Natural killer cell (primary cell): ENCODE results near the gene ZNF296. TPM values are rescaled to one million over a fixed set of nuclear protein-coding genes. Genes with fewer than 3 reads are reported as not detected.

Experiments
- ATAC-seq, 3 donors: fragments of 150-1000 bp in 2 of 3; fragments of 200-7000 bp in 1 of 3; cut with Tn5 transposase; 1 replicate in 1 of 3; 2 replicates in 2 of 3; pipeline ENCODE4 v1.10.0; 2021; ENCODE audit warnings: mild to moderate bottlenecking in 2 of 3, moderate library complexity in 2 of 3
- DNase-seq, 2 donors: peaks; one replicate each; pipeline versions ENCODE4 v3.0.0 to v3.0.0-alpha.2; 2013 to 2021; ENCODE audit warnings: mixed read lengths in 1 of 2
- H3K27ac ChIP-seq: one replicate; pipeline ENCODE4 v1.5.1; 2013; ENCODE audit warnings: mild to moderate bottlenecking, low read length
- H3K27me3 ChIP-seq: one replicate; pipeline ENCODE4 v1.6.1; 2013; ENCODE audit warnings: low read length; ENCODE audit not compliant: control insufficient read depth, insufficient read depth
- H3K36me3 ChIP-seq: one replicate; pipeline ENCODE4 v1.6.1; 2013; ENCODE audit warnings: low read length; ENCODE audit not compliant: control insufficient read depth, insufficient read depth
- H3K4me1 ChIP-seq: one replicate; pipeline ENCODE4 v1.6.1; 2013; ENCODE audit warnings: low read length; ENCODE audit not compliant: control insufficient read depth, insufficient read depth
- H3K4me3 ChIP-seq: one replicate; pipeline ENCODE4 v1.5.1; 2013; ENCODE audit warnings: low read length
- H3K9me3 ChIP-seq: one replicate; pipeline ENCODE4 v1.6.1; 2013; ENCODE audit warnings: low read length; ENCODE audit not compliant: control insufficient read depth, insufficient read depth
- H3K27ac Mint-ChIP-seq, 2 donors: one replicate each; pipeline ENCODE4 v1.8.0; 2022; ENCODE audit warnings: mild to moderate bottlenecking in 2 of 2, mixed read lengths in 2 of 2, moderate library complexity in 1 of 2
- H3K27me3 Mint-ChIP-seq, 2 donors: one replicate each; pipeline ENCODE4 v1.8.0; 2022; ENCODE audit warnings: low read depth in 2 of 2, mixed read lengths in 2 of 2
- H3K36me3 Mint-ChIP-seq: one replicate; pipeline ENCODE4 v1.8.0; 2022; ENCODE audit warnings: mixed read lengths
- H3K4me1 Mint-ChIP-seq, 2 donors: one replicate each; pipeline ENCODE4 v1.8.0; 2022; ENCODE audit warnings: mixed read lengths in 2 of 2
- H3K4me3 Mint-ChIP-seq: one replicate; pipeline ENCODE4 v1.8.0; 2022; ENCODE audit warnings: mild to moderate bottlenecking, moderate library complexity, mixed read lengths
- H3K9me3 Mint-ChIP-seq, 2 donors: one replicate each; pipeline ENCODE4 v1.8.0; 2022; ENCODE audit warnings: mixed read lengths in 2 of 2
- CTCF ChIP-seq: fragments of 200-600 bp; IDR thresholded peaks from one replicate; pipeline ENCODE4 v1.8.0; 2022; ENCODE audit warnings: antibody characterized with exemption
- WGBS: methylation state at CpG from one replicate; pipeline ENCODE4 v1.1.7; 2013; ENCODE audit warnings: missing lambda C conversion rate; ENCODE audit not compliant: insufficient coverage; 5-methylcytosine and 5-hydroxymethylcytosine counted together
- intact Hi-C: fragments of 100-400 bp; cut with micrococcal nuclease; formaldehyde crosslinking; loops from one replicate; pipeline ENCODE4 v1.14.2; 2022
- total RNA-seq, 4 donors: library from RNA; stranded (reverse); fragments of 120-200 nt in 1 of 4; gene quantifications; one replicate each; pipeline versions ENCODE4 v1.2.3 to v1.2.4, GENCODE V29; 2013 to 2022

ZNF296 gene
- total RNA-seq, 3 donors from 2014 or later (not counting 1 experiment from before 2014, with no cell fraction given) = 5.1 to 8.0 (median 8.0) TPM

GRCh38 chr19:45058622-45059159 lies 17.6 kb downstream of the ZNF296 start:
- WGBS = 91% methylated on average over 14 of the region's 14 CpGs
- H3K4me1 Mint-ChIP-seq = peaks cover 8 to 22% of the 10 kb centered on the region in 2 donors
- H3K27me3 Mint-ChIP-seq = no peaks in the 10 kb centered on the region
- ATAC-seq = no peak
- TF ChIP-seq CTCF = no peak
- peaks cover 7% of the 10 kb centered on the region for H3K4me1 ChIP-seq
- H3K27ac Mint-ChIP-seq = peak overlapping the region in 1 of 2 donors; percentile 70
- H3K9me3 Mint-ChIP-seq = no peaks in the 10 kb centered on the region
- no peaks in the 10 kb centered on the region for H3K27me3 ChIP-seq
- H3K4me3 Mint-ChIP-seq = no peak overlapping the region
- intact Hi-C loops = loop anchor here (1.0 to 10.0 kb wide), 4 partner anchors 42 to 254 kb away; partner anchors contain the start of gene BCAM
- no peak for DNase-seq
- H3K36me3 ChIP-seq = peaks cover 81% of the 10 kb centered on the region
- no peaks in the 10 kb centered on the region for H3K9me3 ChIP-seq
- no peaks in the 10 kb centered on the region for H3K36me3 Mint-ChIP-seq
- no peak overlapping the region for H3K4me3 ChIP-seq
- H3K27ac ChIP-seq = no peak overlapping the region

- intact Hi-C loops = loop anchor here (10.0 kb wide), 1 partner anchor 253 kb away; the partner anchor contains the start of gene BCAM
- H3K27me3 ChIP-seq = no peaks in the 10 kb centered on the region
- ATAC-seq (no peak), DNase-seq (no peak)
- WGBS = 94% methylated on average over 9 of the region's 9 CpGs
- no peak overlapping the region for H3K27ac ChIP-seq
- H3K36me3 Mint-ChIP-seq = no peaks in the 10 kb centered on the region
- no peaks in the 10 kb centered on the region for H3K27me3 Mint-ChIP-seq
- H3K9me3 Mint-ChIP-seq = no peaks in the 10 kb centered on the region
- no peak overlapping the region for H3K27ac Mint-ChIP-seq
- H3K4me3 Mint-ChIP-seq = no peak overlapping the region
- peaks cover 8 to 22% of the 10 kb centered on the region in 2 donors for H3K4me1 Mint-ChIP-seq
- H3K4me3 ChIP-seq = no peak overlapping the region
- peaks cover 11% of the 10 kb centered on the region for H3K4me1 ChIP-seq
- no peak for TF ChIP-seq CTCF
- H3K9me3 ChIP-seq = no peaks in the 10 kb centered on the region
- H3K36me3 ChIP-seq = peaks cover 83% of the 10 kb centered on the region
Measured at GRCh38 chr19:45057444-45057843, 18.8 kb downstream of the ZNF296 start.

- intact Hi-C loops = loop anchor here (10.0 kb wide), 1 partner anchor 252 kb away; the partner anchor contains the start of gene BCAM
- 91% methylated on average over 8 of the region's 8 CpGs for WGBS
- no peaks in the 10 kb centered on the region for H3K9me3 Mint-ChIP-seq
Measured at GRCh38 chr19:45056831-45057230, 19.4 kb downstream of the ZNF296 start.

More at GRCh38 chr19:45056831-45057230, 19.4 kb downstream of the ZNF296 start:
- DNase-seq = no peak
- Mint-ChIP-seq H3K27ac (no peak overlapping the region), H3K4me1 (peaks cover 8 to 28% of the 10 kb centered on the region in 2 donors), H3K4me3 (no peak overlapping the region), H3K36me3 (no peaks in the 10 kb centered on the region), H3K27me3 (no peaks in the 10 kb centered on the region)
- no peaks in the 10 kb centered on the region for H3K9me3 ChIP-seq
- no peak for ATAC-seq
- no peak overlapping the region for H3K4me3 ChIP-seq
- TF ChIP-seq CTCF = no peak
- peaks cover 11% of the 10 kb centered on the region for H3K4me1 ChIP-seq
- H3K27ac ChIP-seq = no peak overlapping the region
- no peaks in the 10 kb centered on the region for H3K27me3 ChIP-seq
- H3K36me3 ChIP-seq = peaks cover 82% of the 10 kb centered on the region
